Caco-2 (cell line): ENCODE measurements around the gene CREBBP. TPM values are rescaled to one million over a fixed set of nuclear protein-coding genes. Genes with fewer than 3 reads are reported as not detected.

Experiments used
- BruUV-seq: library from RNA; stranded (reverse); fragments of 400-500 nt; replicated peaks from 2 replicates; lab custom pipeline; 2021; lab: Mats Ljungman, UMichigan
- CTCF ChIA-PET: fragments of 300-600 bp; sonication (Branson Sonifier 250); formaldehyde crosslinking; loops from one replicate; lab custom pipeline; 2022; ENCODE audit warnings: antibody characterized with exemption; lab: Charles Lee
- POLR2A ChIA-PET: fragments of 300-600 bp; sonication (Branson Sonifier 250); formaldehyde crosslinking; loops from one replicate; lab custom pipeline; 2022; ENCODE audit warnings: antibody characterized with exemption; lab: Charles Lee
- DNase-seq, 2 experiments: peaks; one replicate each; pipeline versions ENCODE4 v3.0.0 to v3.0.0-alpha.2; 2020 to 2022
- H3K27me3 ChIP-seq: replicated peaks from 2 replicates; pipeline ENCODE4 v1.6.0; 2011; ENCODE audit warnings: low read length; ENCODE audit not compliant: control insufficient read depth, insufficient read depth
- H3K36me3 ChIP-seq: 2 replicates; pipeline ENCODE4 v1.5.1; 2011; ENCODE audit warnings: low read length; ENCODE audit not compliant: control insufficient read depth, insufficient read depth
- H3K4me1 ChIP-seq: fragments of 250-450 bp; sonication (Bioruptor Pico); 2 replicates; pipeline ENCODE4 v1.5.1; 2020; ENCODE audit warnings: mild to moderate bottlenecking
- H3K4me3 ChIP-seq: 2 replicates; pipeline ENCODE4 v1.5.1; 2011; ENCODE audit warnings: low read depth, mild to moderate bottlenecking, control low read depth, low read length
- H3K9me3 ChIP-seq: fragments of 250-450 bp; sonication (Bioruptor Pico); 2 replicates; pipeline ENCODE4 v1.5.1; 2020; ENCODE audit warnings: mild to moderate bottlenecking, moderate library complexity
- H3K27ac Mint-ChIP-seq: one replicate; pipeline ENCODE4 v1.8.0; 2022; ENCODE audit warnings: mixed read lengths; ENCODE audit not compliant: unreplicated experiment
- H3K27me3 Mint-ChIP-seq: one replicate; pipeline ENCODE4 v1.8.0; 2022; ENCODE audit warnings: mixed read lengths; ENCODE audit not compliant: insufficient read depth, unreplicated experiment
- H3K36me3 Mint-ChIP-seq: one replicate; pipeline ENCODE4 v1.8.0; 2022; ENCODE audit warnings: mild to moderate bottlenecking, mixed read lengths; ENCODE audit not compliant: insufficient read depth, unreplicated experiment
- H3K4me1 Mint-ChIP-seq: one replicate; pipeline ENCODE4 v1.8.0; 2022; ENCODE audit warnings: low read depth, mixed read lengths; ENCODE audit not compliant: unreplicated experiment
- H3K4me3 Mint-ChIP-seq: one replicate; pipeline ENCODE4 v1.8.0; 2022; ENCODE audit warnings: mild to moderate bottlenecking, moderate library complexity, mixed read lengths; ENCODE audit not compliant: unreplicated experiment
- H3K9me3 Mint-ChIP-seq: one replicate; pipeline ENCODE4 v1.8.0; 2022; ENCODE audit warnings: mixed read lengths; ENCODE audit not compliant: unreplicated experiment
- CTCF ChIP-seq, 2 experiments: fragments of 200-600 bp in 1 of 2; IDR thresholded peaks; 1 replicate in 1 of 2; 2 replicates in 1 of 2; pipeline versions ENCODE4 v1.5.1 to v1.8.0; 2011 to 2022; ENCODE audit warnings: antibody characterized with exemption in 1 of 2, control low read depth in 1 of 2, inconsistent platforms in 1 of 2, low read depth in 1 of 2, low read length in 1 of 2, mild to moderate bottlenecking in 1 of 2, moderate library complexity in 1 of 2; ENCODE audit not compliant: insufficient read depth in 1 of 2, severe bottlenecking in 1 of 2, unreplicated experiment in 1 of 2
- intact Hi-C: fragments of 100-400 bp; cut with micrococcal nuclease; formaldehyde crosslinking; loops from one replicate; pipeline ENCODE4 v1.10.0; 2022; ENCODE audit not compliant: unreplicated experiment
- total RNA-seq: library from RNA; stranded (reverse); gene quantifications from 2 replicates; pipeline ENCODE4 v1.2.3, GENCODE V29; 2022

The CREBBP gene
- total RNA-seq, 1 experiment from 2014 or later, result 65.3 TPM

- CTCF ChIA-PET, result no interaction called here
- Mint-ChIP-seq H3K4me3 (peak overlapping the region; percentile 22), H3K36me3 (peaks cover 63% of the 10 kb centered on the region), H3K4me1 (peaks cover 27% of the 10 kb centered on the region), H3K27me3 (no peaks in the 10 kb centered on the region), H3K27ac (peak overlapping the region; percentile 13), H3K9me3 (no peaks in the 10 kb centered on the region)
- TF ChIP-seq CTCF (IDR thresholded peaks at IDR 0.05; ENCODE audit: insufficient read depth in 1 of 2, low read depth in 1 of 2, low read length in 1 of 2, severe bottlenecking in 1 of 2, unreplicated experiment in 1 of 2), result no peak
- POLR2A ChIA-PET, result no interaction called here
- H3K4me3 ChIP-seq, result no peak overlapping the region
- intact Hi-C loops, result no loop called here
- H3K36me3 ChIP-seq, result no peaks in the 10 kb centered on the region
- H3K9me3 ChIP-seq, result no peaks in the 10 kb centered on the region
- BruUV-seq, result TSS peak; percentile 5
- DNase-seq, result no peak
- H3K4me1 ChIP-seq, result peaks cover 9% of the 10 kb centered on the region; the same call in 1 of the 2 replicates
- H3K27me3 ChIP-seq, result no peaks in the 10 kb centered on the region
Measured at GRCh38 chr16:3713587-3714242, 166.8 kb downstream of the CREBBP start.

GRCh38 chr16:3712861-3713372, 167.6 kb downstream of the CREBBP start:
- H3K4me1 Mint-ChIP-seq, result peaks cover 27% of the 10 kb centered on the region
- no peaks in the 10 kb centered on the region for H3K27me3 Mint-ChIP-seq
- H3K4me1 ChIP-seq, result peaks cover 7% of the 10 kb centered on the region; the same call in 1 of the 2 replicates
- ChIA-PET CTCF (no interaction called here), POLR2A (no interaction called here)
- intact Hi-C loops, result no loop called here
- DNase-seq, result no peak
- no peak for TF ChIP-seq CTCF (IDR thresholded peaks at IDR 0.05; ENCODE audit: insufficient read depth in 1 of 2, low read depth in 1 of 2, low read length in 1 of 2, severe bottlenecking in 1 of 2, unreplicated experiment in 1 of 2)
- no peaks in the 10 kb centered on the region for H3K27me3 ChIP-seq
- peaks cover 63% of the 10 kb centered on the region for H3K36me3 Mint-ChIP-seq
- H3K36me3 ChIP-seq, result no peaks in the 10 kb centered on the region
- H3K4me3 ChIP-seq, result no peak overlapping the region
- H3K27ac Mint-ChIP-seq, result peak overlapping the region; percentile 58
- H3K4me3 Mint-ChIP-seq, result no peak overlapping the region
- no peaks in the 10 kb centered on the region for H3K9me3 Mint-ChIP-seq
- BruUV-seq, result no TSS peak
- no peaks in the 10 kb centered on the region for H3K9me3 ChIP-seq

GRCh38 chr16:3706253-3707012, 174.1 kb downstream of the CREBBP start:
- no TSS peak for BruUV-seq
- intact Hi-C loops, result no loop called here
- H3K36me3 ChIP-seq, result no peaks in the 10 kb centered on the region
- no peaks in the 10 kb centered on the region for H3K27me3 ChIP-seq
- no peak for DNase-seq
- Mint-ChIP-seq H3K27ac (no peak overlapping the region), H3K9me3 (no peaks in the 10 kb centered on the region), H3K4me3 (no peak overlapping the region), H3K27me3 (no peaks in the 10 kb centered on the region), H3K36me3 (peaks cover 47% of the 10 kb centered on the region), H3K4me1 (no peaks in the 10 kb centered on the region)
- no peak for TF ChIP-seq CTCF (IDR thresholded peaks at IDR 0.05; ENCODE audit: insufficient read depth in 1 of 2, low read depth in 1 of 2, low read length in 1 of 2, severe bottlenecking in 1 of 2, unreplicated experiment in 1 of 2)
- H3K9me3 ChIP-seq, result no peaks in the 10 kb centered on the region
- ChIA-PET CTCF (interaction anchor here (0.6 kb wide), 1 partner anchor 10 kb away, joined by 3 read pairs; no protein-coding TSS in a partner anchor), POLR2A (no interaction called here)
- H3K4me3 ChIP-seq, result no peak overlapping the region
- H3K4me1 ChIP-seq, result no peaks in the 10 kb centered on the region
